Suppressor macrophage (primary cell): ENCODE measurements around the gene PRPF38B.
"Not testable (repeated sequence)": the region's sequence is repeated elsewhere in the genome, so short reads cannot be mapped to it uniquely, and the experiment has no call there.

Experiments
- DNase-seq, 4 experiments: peaks; one replicate each; pipeline ENCODE4 v3.0.0-alpha.2; 2020 to 2022

PRPF38B gene

DNA sequence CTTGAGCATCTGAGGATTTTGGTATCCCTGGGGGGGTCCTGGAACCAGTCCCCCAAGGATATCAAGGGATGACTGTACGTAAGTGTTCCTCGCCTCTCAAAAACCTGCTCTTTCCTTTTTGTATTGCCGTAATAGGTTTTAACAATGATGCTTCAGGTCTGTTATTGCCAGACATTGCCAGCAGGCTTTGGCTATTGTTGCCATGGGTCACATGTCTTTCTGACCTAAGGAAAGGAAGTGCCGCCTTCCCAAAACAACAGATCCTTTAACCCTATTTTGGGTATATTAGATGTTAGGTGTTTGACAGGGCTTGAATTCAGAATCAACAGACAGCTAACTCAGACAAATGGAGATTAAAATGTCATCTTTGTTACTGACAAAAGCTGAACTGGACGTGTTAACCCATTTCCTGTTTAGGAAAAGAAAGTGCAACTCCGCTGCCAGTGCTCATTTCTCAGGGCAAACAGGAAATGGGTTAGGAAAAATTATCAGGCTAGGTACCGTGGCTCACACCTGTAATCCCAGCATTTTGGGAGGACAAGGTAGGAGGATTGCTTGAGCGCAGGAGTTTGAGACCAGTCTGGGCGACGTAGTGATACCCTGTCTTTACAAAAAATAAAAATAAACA lies 12.4 kb upstream of the PRPF38B start:
- peak in 3 of 4 experiments; percentile 15 to 28 (median 23) for DNase-seq

DNA sequence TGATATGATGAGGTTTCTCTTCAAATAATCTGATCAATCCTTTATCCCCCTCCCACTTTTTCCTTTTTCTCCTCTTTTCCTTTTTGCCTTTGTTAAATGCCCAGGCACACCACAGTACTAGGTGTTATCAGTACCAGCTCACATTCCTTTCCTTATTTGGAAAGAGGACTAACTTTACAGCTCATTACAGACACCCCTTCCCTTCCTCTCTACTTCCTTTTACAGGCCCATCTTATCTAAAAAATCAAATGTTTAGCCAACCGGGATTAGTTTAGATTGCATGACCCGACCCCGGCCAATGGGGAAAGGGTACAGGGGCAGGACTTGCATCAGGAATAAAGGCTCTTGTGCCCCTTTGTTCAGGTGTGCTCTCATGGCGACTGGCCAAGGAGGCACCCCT lies 10.4 kb upstream of the PRPF38B start:
- not testable (repeated sequence) for DNase-seq

DNA sequence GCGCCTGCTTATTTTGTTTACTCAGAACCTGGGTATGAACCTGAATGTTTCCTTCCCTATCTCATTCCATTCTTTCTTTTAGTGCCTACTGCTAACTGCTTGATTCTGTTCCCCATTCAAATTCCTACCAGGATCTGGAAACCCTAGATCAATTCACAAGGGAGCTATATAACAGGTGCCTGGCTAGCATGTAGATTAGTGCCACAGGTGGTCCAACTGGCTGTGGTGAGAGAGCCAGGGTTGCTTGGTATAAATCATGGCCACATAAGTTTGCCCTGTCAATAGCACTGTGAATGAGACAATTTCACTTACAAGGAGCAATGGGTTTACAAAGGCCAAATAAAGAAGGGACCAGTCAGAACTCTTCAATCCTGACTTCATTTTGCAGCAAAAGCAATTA lies 6.6 kb upstream of the PRPF38B start:
- no peak for DNase-seq

DNA sequence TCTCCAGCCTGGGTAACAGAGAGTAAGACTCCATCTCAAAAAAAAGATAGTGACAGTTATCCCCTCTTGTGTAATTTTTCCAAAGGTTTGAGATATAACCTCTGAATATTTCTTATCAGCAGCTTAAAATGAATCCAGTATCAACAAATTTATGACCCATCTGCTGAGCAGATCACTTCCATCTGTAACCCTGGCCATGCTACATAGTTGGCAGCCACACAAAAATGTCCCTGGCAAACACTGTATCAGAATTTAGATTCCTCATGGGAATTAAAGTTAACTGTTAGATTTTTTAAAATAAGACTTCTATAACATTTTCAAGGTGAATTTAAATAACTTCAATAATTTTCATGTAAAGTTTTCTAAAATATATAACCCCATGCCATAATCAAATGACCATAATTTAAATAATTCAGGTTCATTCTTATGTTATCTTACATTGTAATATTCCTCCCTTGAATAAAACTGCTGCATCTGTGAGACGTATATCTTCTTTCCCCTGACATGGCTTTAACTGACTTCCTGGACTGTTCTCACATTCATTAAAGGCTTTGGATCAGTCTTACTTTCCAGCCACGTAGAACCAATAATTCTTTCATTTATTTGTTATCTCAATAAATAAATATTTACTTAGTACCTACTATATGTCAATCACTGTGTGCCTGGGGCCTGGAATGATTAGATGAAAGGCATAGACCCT lies 5.3 kb upstream of the PRPF38B start:
- DNase-seq, result no peak

DNA sequence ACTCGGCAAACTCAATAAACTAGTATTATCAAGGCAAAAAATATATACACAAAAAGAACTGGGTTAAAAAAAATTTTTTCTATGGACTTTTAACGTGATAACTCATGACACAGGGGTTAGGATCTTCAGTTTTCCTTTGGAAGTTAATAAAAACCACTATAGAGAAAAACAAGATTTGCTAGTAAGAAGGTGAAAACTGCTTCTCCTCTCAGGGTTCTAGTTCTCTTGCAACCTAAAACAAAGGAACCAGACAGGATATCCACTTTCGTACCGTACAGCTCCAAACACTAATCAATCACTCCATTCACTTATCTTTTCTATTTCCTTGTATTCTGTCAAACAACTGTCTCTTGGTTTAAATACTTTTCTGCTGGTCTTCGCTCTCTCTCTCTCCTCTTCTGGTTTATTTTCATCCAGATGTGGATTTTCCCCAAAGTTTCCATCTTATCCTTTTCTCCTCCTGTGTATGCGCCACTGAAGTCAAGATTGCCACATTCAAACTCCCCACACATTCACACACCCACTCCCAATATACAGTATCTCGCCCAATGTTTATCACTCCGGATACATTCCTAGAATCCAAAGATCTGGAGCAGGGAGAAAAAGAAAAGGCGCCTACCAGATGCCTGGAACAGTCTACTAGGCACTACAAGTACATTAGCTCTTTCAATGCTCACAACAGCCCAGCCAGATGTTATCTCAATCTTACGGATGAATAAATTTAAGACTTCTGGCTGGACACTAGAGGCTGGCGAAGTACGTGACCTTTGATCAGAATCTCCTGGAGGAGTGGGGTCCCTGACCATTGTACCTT lies 775 bp upstream of the PRPF38B start:
- peak in 2 of 4 experiments; percentile 11 to 17 for DNase-seq

DNA sequence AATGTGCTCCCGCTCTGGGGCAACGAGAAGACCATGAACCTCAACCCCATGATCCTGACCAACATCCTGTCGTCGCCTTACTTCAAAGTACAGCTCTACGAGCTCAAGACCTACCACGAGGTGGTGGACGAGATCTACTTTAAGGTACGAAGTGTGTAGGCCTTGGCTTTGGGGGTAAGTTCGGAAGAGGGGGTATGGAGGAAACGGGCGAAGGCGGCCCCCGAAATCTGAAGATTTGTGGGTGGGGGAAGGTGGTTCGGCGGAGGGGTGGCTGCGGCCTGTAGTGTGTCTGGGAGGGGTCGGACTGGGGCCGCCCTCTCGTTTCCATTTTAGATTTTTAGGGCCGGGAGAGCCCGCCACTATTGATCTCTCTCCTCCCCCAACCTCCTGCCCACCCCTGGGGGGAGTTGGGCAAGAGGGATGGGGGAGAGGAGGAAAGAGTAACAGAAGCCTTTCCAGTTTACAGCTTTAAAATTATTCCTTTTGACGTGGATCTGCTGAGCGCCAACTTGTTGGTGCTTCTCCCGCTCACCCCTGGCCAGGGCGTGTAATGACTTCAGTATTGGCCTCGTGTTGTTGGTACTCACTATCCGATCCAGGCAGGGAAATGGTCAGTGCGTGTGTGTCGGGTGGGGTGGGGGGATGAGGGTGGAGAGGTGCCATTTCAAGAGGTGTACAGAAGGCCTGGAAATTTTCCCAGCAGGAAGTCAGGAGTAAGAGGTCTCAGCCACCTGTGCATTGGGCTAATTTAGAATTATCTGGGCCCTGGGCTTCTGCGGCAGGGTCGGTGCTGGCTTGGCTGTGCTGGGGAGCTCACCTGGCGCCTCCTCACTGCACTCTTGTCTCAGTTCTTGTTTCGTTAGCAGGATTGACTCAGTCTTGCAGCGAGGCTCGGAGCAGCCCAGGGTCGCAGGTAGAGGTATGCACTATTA lies 880 bp downstream of the PRPF38B start:
- peak; percentile 28 to 80 (median 41) for DNase-seq

DNA sequence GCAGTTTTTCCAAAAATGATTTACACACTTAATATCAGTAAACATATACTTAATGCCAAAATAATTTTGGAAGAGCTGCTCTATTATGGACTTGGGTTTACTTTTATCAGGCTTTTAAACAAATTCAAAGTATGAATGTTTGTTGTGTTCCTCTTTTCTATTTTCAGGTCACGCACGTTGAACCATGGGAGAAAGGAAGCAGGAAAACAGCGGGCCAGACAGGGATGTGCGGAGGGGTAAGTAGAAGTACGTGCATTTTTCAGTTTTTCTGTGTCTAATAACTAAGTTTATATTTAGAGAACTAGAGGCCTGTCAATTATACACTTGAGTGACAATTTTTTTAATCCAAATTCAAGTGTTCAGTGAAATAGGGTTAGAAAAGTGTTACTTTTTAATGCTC lies 3.4 kb downstream of the PRPF38B start:
- peak; percentile 49 to 64 (median 56) for DNase-seq

DNA sequence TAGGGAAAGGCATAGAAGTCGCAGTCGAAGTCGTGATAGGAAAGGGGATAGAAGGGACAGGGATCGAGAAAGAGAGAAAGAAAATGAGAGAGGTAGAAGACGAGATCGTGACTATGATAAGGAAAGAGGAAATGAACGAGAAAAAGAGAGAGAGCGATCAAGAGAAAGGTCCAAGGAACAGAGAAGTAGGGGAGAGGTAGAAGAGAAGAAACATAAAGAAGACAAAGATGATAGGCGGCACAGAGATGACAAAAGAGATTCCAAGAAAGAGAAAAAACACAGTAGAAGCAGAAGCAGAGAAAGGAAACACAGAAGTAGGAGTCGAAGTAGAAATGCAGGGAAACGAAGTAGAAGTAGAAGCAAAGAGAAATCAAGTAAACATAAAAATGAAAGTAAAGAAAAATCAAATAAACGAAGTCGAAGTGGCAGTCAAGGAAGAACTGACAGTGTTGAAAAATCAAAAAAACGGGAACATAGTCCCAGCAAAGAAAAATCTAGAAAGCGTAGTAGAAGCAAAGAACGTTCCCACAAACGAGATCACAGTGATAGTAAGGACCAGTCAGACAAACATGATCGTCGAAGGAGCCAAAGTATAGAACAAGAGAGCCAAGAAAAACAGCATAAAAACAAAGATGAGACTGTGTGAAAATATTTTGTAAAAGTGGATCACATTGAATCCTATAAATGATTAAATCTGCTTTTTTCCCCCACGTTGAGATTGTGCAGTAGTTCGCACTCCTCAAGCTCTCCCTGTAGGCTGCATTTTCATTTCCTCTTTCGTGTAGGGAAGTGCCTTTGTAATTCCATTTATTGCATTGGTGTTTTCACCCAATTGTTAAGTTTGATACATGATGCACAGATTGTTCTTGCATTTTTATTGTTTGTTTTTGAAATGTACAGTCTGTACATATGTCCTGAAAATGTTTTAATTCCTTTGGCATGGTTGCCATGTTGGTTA lies 7.5 kb downstream of the PRPF38B start:
- DNase-seq, result peak; percentile 46 to 82 (median 64)

DNA sequence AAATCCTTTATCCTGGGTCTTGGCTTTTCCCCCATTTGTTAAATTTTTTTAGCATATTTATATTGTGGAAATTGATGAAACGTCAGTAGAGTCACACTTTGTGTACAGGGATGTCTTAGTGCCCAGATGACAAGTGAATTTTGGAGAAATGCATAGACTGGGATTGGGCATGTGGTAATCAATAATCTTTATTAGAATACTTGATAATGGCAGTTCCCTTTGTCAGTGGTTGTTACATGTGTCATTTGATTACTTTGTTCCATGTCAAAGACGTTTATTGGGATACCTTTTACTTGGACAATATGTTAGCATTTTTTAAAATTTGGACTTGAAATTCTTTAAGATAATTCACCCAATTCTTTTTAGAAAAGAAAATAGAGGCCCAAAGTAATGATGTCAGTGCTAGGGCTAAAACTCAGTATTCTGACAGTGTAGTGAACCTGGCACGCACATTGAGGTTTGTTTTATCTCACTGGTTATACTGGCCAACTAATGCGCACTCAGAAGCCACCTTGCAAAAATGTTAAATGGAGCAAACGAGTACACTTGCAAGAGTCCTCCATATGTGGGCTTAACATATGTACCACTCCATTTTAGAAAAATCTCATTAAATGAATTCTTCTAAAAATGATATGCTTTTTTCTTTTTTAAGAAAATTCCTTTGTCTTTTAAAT lies 9.2 kb downstream of the PRPF38B start:
- DNase-seq, result no peak

DNA sequence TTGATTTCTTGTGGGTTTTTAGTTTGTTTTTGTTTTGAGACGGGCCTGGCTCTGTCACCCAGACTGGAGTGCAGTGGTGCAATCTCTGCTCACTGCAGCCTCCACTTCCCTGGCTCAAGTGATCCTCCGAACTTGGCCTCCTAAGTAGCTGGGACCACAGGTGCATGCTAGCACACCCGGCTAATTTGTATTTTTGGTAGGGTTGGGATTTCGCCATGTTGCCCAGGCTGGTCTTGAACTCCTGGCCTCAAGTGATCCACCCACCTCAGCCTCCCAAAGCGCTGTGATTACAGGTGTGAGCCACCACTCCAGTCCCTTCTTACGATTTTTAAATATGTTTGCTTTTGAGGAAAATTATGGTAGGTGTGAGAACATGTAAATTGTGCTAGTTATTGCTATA lies 10.0 kb downstream of the PRPF38B start:
- not testable (repeated sequence) for DNase-seq

DNA sequence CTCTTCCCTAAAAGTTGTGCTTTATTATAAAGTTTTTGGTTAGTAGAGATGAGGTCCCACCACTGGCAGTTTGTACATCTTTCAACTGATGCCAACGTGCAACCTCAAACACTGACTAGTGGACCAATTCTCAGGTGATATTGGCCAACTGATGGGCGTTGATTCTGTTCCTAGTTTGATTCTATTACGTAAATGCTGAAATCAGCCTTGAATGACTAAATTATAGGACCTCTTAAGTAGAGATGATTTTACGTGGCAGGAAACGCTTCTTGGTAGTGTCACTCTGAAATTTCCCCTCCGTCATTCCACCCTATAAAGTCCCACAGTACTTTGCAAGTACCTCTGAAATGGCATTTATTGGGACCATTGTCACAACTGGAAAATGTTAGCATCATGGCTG lies 11.8 kb downstream of the PRPF38B start:
- no peak for DNase-seq

DNA sequence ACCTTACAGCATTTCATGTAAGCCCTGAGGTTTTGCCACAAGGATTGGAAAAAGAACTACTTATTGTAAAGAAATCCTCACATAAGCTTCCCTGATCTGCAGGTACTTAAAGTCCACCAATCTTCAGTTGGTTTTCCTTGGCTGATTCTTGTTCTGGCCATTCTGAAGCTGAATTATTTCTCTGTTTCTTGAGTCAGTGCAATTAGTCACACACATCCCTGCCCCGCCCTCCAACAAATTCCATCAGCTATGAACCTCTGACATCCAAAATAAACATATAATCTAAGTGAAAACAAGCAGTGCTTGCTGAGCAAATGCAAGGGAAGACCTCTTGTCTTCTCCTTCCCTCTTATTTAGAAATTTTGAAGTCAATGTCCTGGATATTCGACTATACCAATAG lies 12.4 kb downstream of the PRPF38B start:
- DNase-seq, result no peak

DNA sequence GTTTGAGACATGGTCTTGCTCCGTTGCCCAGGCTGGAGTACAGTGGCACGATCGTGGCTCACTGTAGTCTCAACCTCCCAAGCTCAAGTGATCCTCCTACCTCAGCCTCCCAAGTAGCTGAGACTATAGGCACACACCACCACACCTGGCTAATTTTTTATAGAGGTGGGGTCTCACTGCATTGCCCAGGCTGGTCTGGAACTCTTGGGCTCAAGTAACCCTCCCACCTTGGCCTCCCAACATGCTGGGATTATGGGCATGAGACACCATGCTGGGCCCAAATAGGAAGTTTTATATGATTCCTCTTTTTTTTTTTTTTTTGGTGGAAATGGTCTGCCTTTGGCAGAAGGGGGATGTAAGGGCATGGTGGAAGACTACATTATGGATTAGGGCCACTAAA lies 14.5 kb downstream of the PRPF38B start:
- no peak for DNase-seq

DNA sequence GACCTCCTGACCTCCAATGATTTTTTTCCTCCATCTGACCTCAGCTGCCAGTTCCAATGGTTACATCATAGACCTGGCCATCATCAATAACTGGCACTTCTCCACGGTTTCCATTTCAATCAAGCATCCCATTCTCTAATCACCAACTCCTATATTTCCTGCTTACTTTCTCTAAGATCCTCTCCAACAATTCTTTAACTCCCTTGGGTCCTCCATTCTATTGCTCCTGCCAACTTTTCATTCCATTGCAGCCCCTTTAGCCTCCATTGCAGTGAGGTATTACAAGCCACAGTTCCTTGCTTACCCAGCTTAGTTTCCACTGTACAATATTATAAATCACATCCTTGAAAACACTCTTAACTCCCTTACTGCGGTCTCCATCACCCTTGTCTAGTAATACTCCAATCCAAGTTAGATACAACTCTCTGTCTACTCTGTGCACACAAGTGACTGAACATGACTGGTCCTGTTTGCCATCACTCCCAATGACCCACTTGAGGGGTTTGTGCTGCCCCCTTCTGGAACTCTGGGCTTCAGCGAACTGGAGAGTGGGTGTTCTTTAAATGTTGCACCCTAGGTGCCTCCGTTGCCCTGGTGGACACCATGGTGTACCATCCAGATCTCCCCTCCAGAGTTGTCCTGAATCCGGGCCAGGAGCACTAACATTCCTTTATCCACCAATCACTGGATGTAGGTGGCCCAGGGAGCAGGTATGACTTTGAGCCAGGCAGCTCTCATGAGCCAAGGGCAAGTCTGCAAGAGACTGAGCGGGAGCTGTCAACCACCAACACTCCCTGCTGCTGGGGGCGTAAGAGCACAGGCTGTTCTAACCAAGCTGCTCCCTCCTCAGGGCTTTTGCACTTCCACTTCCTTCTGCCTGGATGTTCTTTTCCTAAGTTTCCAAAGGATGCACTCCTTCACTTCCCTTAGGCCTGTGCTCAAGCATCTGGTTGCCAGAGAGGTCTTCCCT lies 16.9 kb downstream of the PRPF38B start:
- DNase-seq, result peak; percentile 25 to 49 (median 44)

DNA sequence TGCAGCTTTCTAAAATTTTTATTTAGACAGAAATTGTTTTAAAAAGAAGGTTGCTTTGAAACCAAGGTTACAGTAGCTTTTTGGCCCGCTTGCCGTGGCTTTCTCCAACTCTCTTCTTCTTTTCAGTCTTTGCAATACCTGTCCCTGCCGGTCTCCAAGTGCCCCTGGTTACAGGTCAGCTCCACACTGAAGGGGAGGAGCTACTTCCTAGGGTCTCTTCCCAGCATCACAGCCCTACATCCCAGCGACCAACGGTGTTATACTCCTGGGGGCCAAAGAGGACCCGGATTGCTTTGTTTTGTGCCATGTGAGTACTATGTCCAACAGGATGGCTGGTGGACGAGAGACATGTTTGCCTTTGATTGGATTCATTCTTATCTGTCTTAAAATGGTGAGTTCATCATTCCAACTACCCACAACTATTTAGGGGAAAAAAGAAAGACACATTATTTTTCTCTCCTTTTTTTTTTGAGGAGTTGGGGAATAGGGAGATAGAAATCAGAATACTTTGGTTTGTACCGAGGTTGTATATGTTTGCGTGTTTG lies 20.6 kb downstream of the PRPF38B start, which contains the start of gene FNDC7:
Gene FNDC7, plus strand, starts transcription at position 303 of the 545 bp plus-strand sequence. Its CDS starts 26 bp downstream, at position 329.
- DNase-seq, result no peak

DNA sequence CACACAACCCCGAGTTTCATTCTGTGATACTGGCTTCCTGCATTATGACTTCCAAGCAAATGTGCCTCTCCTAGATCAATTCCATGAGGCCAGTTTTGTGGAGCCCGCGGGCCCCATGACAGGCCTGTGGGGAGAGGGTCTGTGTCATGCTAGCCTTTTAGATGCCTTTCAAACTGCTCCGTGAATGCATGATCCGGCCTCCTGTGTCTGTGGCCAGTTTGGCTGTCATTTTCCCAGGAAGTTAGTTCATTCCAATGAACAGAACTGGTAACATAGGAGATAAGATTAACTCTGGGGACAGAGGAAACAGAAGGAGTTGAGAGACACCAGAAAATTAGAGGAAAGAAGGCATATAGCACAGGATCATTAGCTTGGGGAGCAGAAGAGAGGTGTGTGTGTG lies 23.8 kb downstream of the PRPF38B start:
- DNase-seq, result no peak

DNA sequence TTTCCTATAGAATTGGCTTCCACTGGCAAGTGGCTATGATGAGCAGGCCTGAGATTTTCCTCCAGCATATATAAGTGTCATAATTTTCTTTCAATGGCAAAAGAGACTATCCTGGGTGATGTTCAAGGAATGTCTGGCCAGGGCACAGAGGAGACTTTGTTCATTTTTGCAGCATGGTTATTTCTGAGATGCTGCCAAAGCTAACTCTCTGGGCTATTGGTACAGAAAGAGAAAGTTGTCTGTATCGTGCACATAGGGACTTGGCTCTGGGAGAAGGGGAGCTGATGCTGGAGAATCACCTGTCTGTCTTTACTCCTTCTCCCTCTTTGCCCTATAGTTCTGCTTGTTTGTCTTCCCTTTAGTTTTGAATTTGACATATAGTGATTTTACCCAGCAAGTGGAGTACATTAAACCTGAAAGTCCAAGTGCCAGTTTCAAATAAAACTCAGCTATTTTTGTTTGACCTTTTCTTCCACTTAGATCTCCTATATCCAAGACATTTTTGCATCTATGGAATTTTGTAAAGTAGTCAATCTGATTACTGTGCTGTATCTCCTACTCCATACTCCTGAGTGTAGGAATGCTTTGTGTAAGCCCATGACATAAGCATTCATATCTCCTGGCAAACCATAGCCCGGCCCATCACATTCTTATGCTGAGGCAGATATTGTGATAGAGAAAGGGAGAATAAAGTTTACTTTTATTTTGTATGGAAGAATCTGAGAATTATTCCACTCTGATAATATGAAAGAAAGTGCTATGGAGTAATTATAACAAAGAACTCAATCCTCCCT lies 24.5 kb downstream of the PRPF38B start:
- no peak for DNase-seq

DNA sequence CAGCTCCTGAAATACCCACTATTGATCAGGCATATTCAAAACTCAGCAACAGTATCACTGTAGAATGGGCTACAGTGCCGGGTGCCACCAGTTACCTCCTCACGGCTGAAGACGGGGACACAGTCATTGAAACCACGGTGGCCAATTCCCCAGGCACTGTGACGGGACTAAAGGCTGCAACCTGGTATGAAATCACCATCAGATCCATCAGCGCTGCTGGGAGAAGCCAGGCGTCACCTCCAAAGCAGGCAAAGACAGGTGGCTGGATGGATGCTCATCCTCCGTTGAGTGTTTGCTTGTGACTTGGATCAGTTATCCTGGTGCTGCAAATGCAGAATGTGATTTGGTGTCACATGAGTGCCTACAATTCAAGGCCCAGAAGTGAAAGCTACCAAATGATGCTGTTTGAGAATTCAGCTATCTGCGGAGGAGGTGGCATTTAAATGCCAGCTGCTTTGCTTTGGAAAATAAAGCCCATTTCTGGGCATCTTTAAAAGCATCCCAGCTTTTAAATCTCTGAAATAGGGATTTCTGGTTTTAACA lies 25.7 kb downstream of the PRPF38B start:
- DNase-seq, result no peak
